ENCODE measurements around the gene GNB1.

The GNB1 gene

GRCh38 chr1:1898246-1898933, 7.5 kb upstream of the GNB1 start:
- H3K79me2 ChIP-seq (ENCODE audit: insufficient read depth, low read length) = no peaks in the 10 kb centered on the region
- no peak for ATAC-seq (ENCODE audit: insufficient read depth, low read depth)
- H3K36me3 ChIP-seq (ENCODE audit: insufficient read depth, low read length) = no peaks in the 10 kb centered on the region
- peaks cover 3% of the 10 kb centered on the region for H4K20me1 ChIP-seq (ENCODE audit: insufficient read depth, low read length)
- H3K27ac ChIP-seq (ENCODE audit: low read length) = no peak overlapping the region
- no peaks in the 10 kb centered on the region for H3K27me3 ChIP-seq (ENCODE audit: insufficient read depth, low read length, poor library complexity)
- no peaks in the 10 kb centered on the region for H3K9me3 ChIP-seq (ENCODE audit: insufficient read depth, low read length, severe bottlenecking)
- no peak for DNase-seq
- no peak overlapping the region for H3K4me3 ChIP-seq (ENCODE audit: low read depth in 1 of 2, low read length in 2 of 2)
- no peak overlapping the region for H2AFZ ChIP-seq (ENCODE audit: low read depth, low read length)
- no peak for TF ChIP-seq EZH2 (IDR thresholded peaks at IDR 0.05; ENCODE audit: borderline replicate concordance, low read depth, low read length, severe bottlenecking)
- TF ChIP-seq CTCF (IDR thresholded peaks at IDR 0.05; ENCODE audit: borderline replicate concordance, extremely low read depth, low read length, poor library complexity, severe bottlenecking) = no peak
- H3K4me1 ChIP-seq (ENCODE audit: insufficient read depth, low read length) = no peaks in the 10 kb centered on the region
- no peak overlapping the region for H3K4me2 ChIP-seq (ENCODE audit: insufficient read depth, low read length)
- H3K9ac ChIP-seq (ENCODE audit: low read depth, low read length) = no peak overlapping the region

GRCh38 chr1:1895456-1896336, 4.8 kb upstream of the GNB1 start:
- H3K36me3 ChIP-seq (ENCODE audit: insufficient read depth, low read length) = no peaks in the 10 kb centered on the region
- no peak overlapping the region for H3K27ac ChIP-seq (ENCODE audit: low read length)
- ATAC-seq (ENCODE audit: insufficient read depth, low read depth) (no peak), DNase-seq (peak; percentile 44)
- no peaks in the 10 kb centered on the region for H3K9me3 ChIP-seq (ENCODE audit: insufficient read depth, low read length, severe bottlenecking)
- H3K4me1 ChIP-seq (ENCODE audit: insufficient read depth, low read length) = peaks cover 12% of the 10 kb centered on the region
- H3K4me2 ChIP-seq (ENCODE audit: insufficient read depth, low read length) = no peak overlapping the region
- no peak overlapping the region for H2AFZ ChIP-seq (ENCODE audit: low read depth, low read length)
- no peaks in the 10 kb centered on the region for H3K27me3 ChIP-seq (ENCODE audit: insufficient read depth, low read length, poor library complexity)
- no peak for TF ChIP-seq EZH2 (IDR thresholded peaks at IDR 0.05; ENCODE audit: borderline replicate concordance, low read depth, low read length, severe bottlenecking)
- no peak for TF ChIP-seq CTCF (IDR thresholded peaks at IDR 0.05; ENCODE audit: borderline replicate concordance, extremely low read depth, low read length, poor library complexity, severe bottlenecking)
- H3K4me3 ChIP-seq (ENCODE audit: low read depth in 1 of 2, low read length in 2 of 2) = no peak overlapping the region
- peaks cover 8% of the 10 kb centered on the region for H4K20me1 ChIP-seq (ENCODE audit: insufficient read depth, low read length)
- peaks cover 15% of the 10 kb centered on the region for H3K79me2 ChIP-seq (ENCODE audit: insufficient read depth, low read length)
- no peak overlapping the region for H3K9ac ChIP-seq (ENCODE audit: low read depth, low read length)

- Histone ChIP-seq H3K9ac (ENCODE audit: low read depth, low read length) (no peak overlapping the region), H3K4me1 (ENCODE audit: insufficient read depth, low read length) (peaks cover 12% of the 10 kb centered on the region), H3K79me2 (ENCODE audit: insufficient read depth, low read length) (peaks cover 21% of the 10 kb centered on the region), H2AFZ (ENCODE audit: low read depth, low read length) (no peak overlapping the region), H3K4me3 (ENCODE audit: low read depth in 1 of 2, low read length in 2 of 2) (no peak overlapping the region), H3K27ac (ENCODE audit: low read length) (no peak overlapping the region), H4K20me1 (ENCODE audit: insufficient read depth, low read length) (peaks cover 8% of the 10 kb centered on the region), H3K27me3 (ENCODE audit: insufficient read depth, low read length, poor library complexity) (no peaks in the 10 kb centered on the region), H3K36me3 (ENCODE audit: insufficient read depth, low read length) (no peaks in the 10 kb centered on the region), H3K9me3 (ENCODE audit: insufficient read depth, low read length, severe bottlenecking) (no peaks in the 10 kb centered on the region), H3K4me2 (ENCODE audit: insufficient read depth, low read length) (no peak overlapping the region)
- no peak for ATAC-seq (ENCODE audit: insufficient read depth, low read depth)
- TF ChIP-seq CTCF (IDR thresholded peaks at IDR 0.05; ENCODE audit: borderline replicate concordance, extremely low read depth, low read length, poor library complexity, severe bottlenecking) = no peak
- no peak for TF ChIP-seq EZH2 (IDR thresholded peaks at IDR 0.05; ENCODE audit: borderline replicate concordance, low read depth, low read length, severe bottlenecking)
- no peak for DNase-seq
Measured at GRCh38 chr1:1895060-1895418, 4.2 kb upstream of the GNB1 start.

All from DND-41 (cell line).